NCI-H748 treated with DMSO at 0.1 percent for 48 hours (cell line): ENCODE data around the gene P2RY12.

Source experiments
- DNase-seq: peaks from one replicate; lab custom pipeline; 2025; lab: John Stamatoyannopoulos, UW

The P2RY12 gene

GRCh38 chr3:151307131-151307530 is 77.4 kb downstream of the P2RY12 start:
- no peak for DNase-seq

DNA sequence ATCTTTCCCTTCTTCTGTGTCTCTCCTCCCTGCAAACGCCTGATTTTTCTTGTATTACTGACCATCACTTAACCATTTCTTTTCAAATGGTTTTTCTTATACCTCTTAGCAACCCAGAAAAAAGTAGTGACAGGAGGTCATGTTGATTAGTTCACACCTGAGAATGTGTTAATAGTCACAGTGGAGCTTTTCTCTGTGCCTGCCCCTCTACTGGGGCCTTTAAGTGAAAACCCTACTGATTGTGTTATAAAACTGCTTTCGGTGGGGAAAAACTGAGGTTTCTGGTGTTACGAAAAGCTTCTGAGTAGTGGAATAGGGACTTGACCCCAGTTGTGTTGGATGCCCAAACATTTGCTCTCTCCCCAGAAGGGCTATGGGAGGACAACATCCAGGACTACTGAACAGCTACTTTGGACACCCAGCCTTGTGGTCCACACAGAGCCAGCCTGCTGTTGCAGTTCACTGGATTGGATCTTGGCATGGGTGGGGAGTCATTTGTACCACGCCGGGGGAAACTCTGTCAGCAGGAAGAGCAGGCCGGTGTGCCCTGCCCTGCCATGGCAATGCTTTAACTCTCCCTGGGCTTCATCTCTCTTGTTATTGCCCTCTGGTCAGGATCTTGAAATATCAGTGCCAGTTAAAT is 78.3 kb downstream of the P2RY12 start:
- no peak for DNase-seq

- DNase-seq: no peak
Observed at GRCh38 chr3:151305775-151306151, 78.8 kb downstream of the P2RY12 start.

DNA sequence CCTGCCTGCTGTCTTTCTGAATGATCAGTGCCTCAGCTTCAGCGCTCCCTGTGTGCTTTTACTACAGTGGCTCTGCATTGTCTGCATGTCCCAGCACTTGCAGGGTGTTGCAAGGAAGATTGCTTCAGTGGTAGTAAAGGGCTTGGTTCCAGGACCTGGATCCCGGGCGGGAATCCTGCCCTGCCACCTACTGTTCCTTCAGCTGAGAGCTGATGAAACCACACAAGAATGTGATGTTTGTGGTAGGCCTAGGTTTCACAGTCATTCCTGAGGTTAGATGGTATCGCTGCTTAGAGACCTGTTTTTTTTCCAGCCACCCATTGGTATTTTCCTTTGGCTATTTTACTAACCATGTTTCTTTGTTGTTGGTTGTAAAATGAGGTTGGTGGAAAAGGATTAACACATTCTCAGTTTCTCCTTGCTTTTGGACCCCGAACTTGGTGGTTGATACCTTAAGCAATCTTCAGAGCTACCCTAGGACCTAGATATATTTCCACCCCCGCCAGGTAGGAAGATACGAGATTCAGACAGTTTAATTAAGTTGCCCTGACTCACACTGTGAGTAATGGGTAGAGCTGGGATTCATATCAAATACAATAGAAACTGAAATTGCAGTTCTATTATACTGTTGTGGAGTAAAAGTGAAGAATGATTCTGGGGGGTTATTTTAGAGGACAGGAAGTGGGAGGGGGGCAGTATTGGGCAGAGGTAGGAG is 79.3 kb downstream of the P2RY12 start:
- DNase-seq: no peak

GRCh38 chr3:151303751-151304150 is 80.8 kb downstream of the P2RY12 start:
- no peak for DNase-seq

- DNase-seq: no peak
Observed at GRCh38 chr3:151301787-151302186, 82.8 kb downstream of the P2RY12 start.

DNA sequence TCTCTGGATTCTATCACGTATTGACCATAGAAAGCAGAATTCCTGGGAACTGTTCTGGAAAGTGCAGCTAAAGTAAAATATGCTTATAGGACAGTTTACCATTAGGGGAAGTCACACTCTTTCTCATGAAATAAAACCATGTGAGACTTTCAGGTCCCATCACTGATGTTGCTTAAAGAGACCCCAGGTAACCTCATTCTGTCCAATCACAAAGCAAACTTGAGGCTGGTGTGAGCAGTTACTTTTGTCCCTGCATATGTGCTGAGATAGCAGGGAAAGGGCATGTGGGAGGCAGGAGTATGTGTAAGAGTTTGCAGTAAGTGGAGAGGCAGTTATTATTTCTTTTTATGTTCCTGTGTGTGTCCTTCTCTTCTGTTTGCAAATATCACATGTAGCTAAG is 84.0 kb downstream of the P2RY12 start:
- DNase-seq: no peak

- no peak for DNase-seq
Observed at GRCh38 chr3:151299006-151299405, 85.5 kb downstream of the P2RY12 start.

- DNase-seq: no peak
Observed at GRCh38 chr3:151297429-151297828, 87.1 kb downstream of the P2RY12 start.

DNA sequence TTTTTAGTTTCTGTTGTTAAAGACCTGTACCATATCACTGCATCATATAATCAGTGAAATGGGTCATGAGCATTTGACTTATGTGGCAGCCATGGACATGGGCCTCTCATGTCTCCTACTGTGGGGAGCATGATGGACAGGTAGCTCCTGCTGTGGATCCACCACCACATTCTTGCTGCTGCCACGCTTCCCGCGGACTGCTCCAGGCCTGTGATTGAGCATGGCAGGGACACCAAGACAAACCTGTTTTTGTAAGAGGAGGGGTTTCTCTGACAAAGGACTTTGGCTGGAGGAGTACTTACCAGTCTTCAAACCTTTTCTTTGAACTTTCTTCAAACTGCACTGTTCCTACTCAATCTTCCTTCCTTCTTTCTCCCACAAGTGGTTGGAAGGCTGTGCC is 88.3 kb downstream of the P2RY12 start:
- DNase-seq: no peak

- DNase-seq: no peak
Observed at GRCh38 chr3:151293127-151293526, 91.4 kb downstream of the P2RY12 start.

- DNase-seq: no peak
Observed at GRCh38 chr3:151290673-151291072, 93.9 kb downstream of the P2RY12 start.

DNA sequence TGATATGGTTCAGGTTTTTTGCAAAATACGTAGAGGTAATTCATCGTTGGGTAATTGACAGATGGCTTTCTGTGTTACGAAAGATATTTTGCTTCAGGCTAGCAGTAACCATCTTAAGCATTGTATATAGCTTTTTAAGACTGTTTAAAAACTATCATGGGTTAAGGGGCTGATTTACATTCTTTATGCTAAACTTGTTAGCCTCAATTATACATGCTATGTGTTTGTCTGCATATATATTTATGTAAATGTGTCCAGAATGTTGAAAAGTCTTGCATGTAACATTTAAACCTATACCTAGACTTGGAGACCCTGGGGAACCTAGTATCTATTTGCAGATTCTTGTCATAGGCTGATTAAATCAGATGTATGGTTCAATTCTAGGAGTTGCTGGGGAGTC is 95.1 kb downstream of the P2RY12 start:
- no peak for DNase-seq
